GM21737 (cell line): Measurements from ENCODE around the gene STARD4.

ENCODE experiments used
- ATAC-seq: cut with Tn5 transposase; IDR thresholded peaks from one replicate; pipeline ENCODE4 v1.9.1; 2021; ENCODE audit warnings: mild to moderate bottlenecking, moderate library complexity; ENCODE audit not compliant: unreplicated experiment

The STARD4 gene

DNA sequence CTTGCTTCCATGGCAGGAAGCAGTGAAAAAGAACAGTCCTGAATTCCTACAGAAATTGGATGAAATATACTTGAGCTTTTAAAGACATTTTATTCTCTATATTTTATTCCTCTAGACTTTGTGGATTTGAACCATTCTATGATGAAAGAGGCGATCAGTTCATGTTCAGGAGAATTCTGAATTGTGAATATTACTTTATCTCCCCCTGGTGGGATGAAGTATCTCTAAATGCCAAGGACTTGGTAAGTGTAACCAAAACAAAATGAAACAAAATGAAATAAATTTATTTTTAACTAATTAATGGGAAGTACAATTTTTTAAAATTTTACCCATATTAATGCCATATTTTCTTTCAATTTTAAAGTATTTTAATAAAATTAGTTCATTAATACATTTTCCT, 34.1 kb downstream of the STARD4 start:
- no peak for ATAC-seq

- no peak for ATAC-seq
Measured at GRCh38 chr5:111472579-111472978, 39.8 kb downstream of the STARD4 start.

GRCh38 chr5:111472096-111472495, 40.2 kb downstream of the STARD4 start:
- ATAC-seq, result no peak

GRCh38 chr5:111469903-111470302, 42.4 kb downstream of the STARD4 start:
- ATAC-seq, result no peak

GRCh38 chr5:111469293-111469896, 42.9 kb downstream of the STARD4 start:
- ATAC-seq, result no peak

DNA sequence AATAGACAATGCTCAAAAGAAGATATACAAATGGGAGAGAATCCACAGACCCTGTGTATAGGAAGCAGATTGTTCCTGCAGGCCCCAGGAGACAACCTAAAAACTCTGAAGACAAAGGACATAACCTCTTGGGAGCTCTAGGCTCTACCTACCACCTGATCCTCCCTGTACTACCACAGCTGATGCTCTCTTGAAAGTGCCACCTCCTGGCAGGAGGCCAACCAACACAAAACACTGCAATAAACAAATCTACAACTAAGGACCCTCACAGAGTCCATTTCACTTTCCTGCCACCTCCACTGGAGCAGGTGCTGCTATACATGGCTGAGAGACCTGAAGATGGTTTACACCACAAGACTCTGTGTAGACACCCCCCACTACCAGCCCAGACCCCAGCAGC, 49.0 kb downstream of the STARD4 start:
- no peak for ATAC-seq

- ATAC-seq, result no peak
Measured at GRCh38 chr5:111461934-111462333, 50.4 kb downstream of the STARD4 start.

DNA sequence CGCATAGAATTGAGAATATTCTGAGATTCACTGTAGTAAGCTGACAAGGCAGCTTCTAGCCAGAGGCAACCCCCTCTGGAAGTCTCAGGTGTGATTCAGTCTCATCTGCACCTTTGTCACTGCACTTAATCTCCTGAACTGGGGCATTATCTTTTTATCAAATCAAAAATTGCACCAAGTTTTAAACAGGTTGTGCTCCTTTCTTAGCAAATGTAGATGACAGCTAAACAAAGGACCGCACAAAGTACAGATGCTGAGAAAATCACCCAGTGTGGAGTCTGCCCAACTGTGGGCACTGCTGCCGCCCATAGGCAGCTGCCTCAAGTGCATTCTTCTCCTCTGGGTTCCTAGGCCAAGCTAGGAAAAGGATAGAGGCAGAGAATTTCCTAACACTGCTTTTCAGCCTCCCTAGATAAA, 51.1 kb downstream of the STARD4 start:
- ATAC-seq, result no peak

DNA sequence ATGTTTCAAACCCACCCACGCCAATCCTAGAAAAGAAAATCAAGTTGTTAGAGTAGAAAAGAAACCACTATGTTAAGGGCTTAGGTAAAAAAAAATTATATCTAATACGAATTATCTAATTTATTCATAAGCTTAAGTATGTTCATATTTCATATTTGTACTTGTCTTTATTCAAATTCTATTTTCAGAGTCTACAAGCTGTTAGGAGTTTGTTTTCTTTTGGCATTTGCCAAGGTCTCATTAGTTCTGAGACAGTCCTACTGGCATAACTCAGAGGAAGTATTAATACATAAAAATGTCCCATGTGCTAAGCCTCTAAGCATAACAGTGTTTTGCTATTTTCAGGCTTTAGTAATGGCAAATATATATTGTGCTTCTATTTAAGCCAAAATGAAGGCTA, 57.6 kb downstream of the STARD4 start:
- ATAC-seq, result no peak

DNA sequence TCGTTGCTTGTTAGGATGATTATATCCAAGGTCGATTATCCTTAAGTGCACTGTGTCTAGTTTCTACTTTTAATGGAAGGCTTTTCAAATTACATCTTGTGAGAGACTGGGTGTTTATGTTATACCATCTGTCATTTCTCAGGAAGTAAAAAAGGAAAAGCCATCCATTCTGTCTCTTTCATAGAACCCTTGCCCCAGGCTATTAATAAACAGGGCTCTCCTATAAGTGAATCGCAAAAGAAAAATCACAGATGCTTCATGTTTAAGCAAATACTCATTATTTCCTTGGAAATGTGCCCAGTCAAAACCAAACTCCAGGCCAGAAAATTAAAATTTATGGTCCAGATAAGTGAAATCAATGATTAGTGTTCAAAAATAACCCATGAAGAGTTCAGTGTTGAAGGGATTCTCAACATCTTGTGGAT, 58.1 kb downstream of the STARD4 start:
- no peak for ATAC-seq

- no peak for ATAC-seq
Measured at GRCh38 chr5:111453747-111454146, 58.6 kb downstream of the STARD4 start.

DNA sequence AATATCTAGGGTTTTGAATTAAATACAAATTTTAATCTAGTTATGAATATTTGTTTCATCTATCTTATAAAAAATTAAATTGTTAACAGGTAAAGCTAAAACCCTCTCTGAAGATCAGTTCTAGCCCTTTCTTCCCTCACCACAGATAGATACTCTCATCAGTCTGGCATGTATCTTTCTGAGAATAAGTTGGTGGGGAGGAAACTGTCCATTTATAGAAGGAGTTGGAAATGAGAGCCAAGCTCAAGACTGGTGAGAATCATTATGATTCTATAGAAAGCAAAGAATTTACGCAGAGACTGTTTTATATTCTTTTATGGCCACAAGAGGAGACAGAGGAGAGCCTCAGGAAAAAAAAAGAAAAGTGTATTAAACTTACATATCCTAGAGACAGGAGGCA, 59.0 kb downstream of the STARD4 start:
- no peak for ATAC-seq

DNA sequence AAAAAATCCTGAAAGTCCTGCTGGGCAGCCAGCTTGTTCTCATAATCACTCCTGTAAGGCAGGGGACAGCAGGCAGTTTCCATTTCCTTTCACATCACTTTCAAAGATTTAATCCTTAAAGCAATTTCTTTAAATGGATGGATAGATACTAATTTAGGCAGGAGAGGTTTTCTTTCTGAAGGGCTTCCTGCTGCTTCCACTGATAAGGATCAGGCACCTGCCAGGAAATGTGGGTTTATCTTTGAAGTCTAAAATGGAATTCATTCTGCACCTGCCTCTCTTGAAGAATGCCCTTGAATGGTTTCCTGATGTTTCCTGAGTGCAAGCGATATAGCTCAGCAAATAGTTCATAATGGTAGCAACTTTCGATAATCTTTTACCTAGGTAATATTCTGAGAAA, 64.5 kb downstream of the STARD4 start:
- ATAC-seq, result no peak

DNA sequence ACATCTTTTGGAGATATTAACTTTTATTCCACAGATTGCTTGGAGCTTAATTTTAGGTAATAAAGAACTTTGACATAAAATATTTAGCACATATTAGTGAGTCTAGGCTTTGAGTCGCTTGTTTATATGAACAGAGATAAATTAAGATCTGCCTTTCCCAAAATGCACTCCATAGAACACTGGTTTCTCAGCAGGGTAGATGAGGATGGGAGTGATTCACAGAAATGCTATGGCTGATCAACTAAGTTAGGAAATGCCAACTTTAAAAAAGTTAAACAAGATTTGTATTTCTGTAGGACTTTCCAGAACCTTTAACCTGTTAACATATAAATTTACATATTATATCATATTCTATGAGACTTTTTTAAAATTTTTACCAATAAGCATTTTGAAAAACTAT, 65.2 kb downstream of the STARD4 start:
- no peak for ATAC-seq
